ENCODE results near the gene SMPD1. TPM values are rescaled to one million over a fixed set of nuclear protein-coding genes. Genes with fewer than 3 reads are reported as not detected.

SMPD1 gene
- 10 to 100 TPM; 17.8 to 24.5 (median 19.9) TPM for polyA plus RNA-seq

DNA sequence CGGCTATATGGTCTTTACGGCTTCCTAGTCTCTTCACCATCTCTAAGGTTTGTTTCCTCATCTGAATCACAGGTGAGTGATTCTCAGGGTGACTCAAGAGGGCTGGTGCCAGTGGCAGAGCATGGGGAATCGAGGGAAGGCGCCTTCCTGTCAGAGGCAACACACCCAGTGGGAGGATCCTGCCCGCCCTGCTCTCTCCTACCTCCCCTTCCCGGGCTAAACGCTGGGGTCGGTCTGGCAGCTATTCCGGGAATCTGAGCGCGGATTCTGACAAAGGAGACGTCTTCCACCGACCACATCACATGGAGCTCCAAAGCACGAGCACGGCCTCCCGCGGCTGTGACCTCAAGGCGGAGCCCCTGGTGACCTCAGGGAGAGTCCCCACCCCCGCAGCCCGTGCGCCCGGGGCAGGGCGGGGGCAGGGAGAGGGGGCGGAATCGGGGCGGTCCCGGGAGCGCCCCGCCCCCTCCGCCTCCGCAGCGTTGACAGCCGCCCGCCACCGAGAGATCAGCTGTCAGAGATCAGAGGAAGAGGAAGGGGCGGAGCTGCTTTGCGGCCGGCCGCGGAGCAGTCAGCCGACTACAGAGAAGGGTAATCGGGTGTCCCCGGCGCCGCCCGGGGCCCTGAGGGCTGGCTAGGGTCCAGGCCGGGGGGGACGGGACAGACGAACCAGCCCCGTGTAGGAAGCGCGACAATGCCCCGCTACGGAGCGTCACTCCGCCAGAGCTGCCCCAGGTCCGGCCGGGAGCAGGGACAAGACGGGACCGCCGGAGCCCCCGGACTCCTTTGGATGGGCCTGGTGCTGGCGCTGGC, at the start of gene SMPD1:
TSS of gene SMPD1 (plus strand) at position 570 of the 813 bp plus-strand sequence. CDS start at position 695, 125 bp downstream.
- 1% methylated on average over 45 to 63 of the region's 63 CpGs for WGBS, 3 donors
- no peak within 1 kb of the TSS for H3K27ac ChIP-seq (ENCODE audit: low read depth, low read length)

DNA sequence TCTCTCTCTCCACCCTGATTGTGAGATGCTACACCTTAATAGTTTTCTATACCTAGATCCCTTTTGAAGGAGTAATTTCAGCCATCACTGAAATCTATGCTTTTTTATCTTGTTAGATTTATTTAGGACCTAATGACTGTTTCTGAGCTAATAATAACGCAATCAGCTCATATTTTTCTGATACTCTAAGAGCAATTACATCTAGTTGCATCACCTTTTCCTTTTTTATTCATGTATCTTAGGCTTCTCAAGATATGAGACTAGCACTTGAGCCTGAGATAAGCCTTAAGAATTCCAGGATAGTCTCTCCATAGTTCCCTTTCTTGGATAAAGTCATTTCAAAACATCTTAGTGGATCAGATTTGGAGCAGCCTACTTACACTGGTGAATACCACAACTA, 44.9 kb upstream of the SMPD1 start:
- 90 to 99% (median 95%) methylated on average over 1 of the region's 1 CpG for WGBS, 3 donors
- H3K27ac ChIP-seq (ENCODE audit: low read depth, low read length), result no peak overlapping the region

DNA sequence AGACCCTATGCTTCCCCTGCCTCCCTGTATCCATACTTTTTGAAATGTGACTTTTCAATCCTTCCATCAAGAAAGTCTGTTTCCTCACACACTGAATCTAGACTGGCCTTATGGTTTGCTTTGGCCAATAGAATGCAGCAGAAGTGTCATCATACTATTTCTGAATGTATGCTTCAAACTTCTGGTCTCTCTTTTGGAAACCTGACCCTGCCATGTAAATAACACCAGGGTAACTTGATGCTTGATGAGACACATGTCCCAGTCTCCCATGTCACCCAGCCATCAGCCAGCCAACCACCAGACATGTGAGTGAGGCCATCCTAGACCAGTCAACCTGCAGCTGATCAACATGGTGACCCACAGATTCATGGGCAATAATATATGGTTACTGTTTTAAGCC, 40.2 kb upstream of the SMPD1 start:
- H3K27ac ChIP-seq (ENCODE audit: low read depth, low read length), result no peak overlapping the region

DNA sequence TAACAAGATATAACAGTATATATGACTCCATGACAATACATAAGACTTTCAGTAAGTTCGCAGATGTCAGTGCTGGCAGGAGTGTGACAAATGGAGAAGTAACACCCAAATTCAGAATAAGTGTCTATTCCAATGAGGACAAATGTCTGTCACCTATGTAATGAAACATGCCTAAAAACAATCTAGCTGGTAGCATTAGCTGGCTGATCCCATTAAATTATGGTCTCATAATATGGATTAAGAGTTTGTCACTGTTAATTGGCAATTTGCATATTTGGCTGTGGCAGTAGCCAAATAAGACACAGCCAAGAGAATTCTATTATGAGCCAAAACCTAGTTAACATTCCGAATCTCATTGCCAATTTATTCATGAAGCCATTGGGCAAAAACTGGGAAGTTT, 39.8 kb upstream of the SMPD1 start:
- 77 to 90% (median 85%) methylated on average over 2 of the region's 2 CpGs for WGBS, 3 donors
- H3K27ac ChIP-seq (ENCODE audit: low read depth, low read length), result no peak overlapping the region

DNA sequence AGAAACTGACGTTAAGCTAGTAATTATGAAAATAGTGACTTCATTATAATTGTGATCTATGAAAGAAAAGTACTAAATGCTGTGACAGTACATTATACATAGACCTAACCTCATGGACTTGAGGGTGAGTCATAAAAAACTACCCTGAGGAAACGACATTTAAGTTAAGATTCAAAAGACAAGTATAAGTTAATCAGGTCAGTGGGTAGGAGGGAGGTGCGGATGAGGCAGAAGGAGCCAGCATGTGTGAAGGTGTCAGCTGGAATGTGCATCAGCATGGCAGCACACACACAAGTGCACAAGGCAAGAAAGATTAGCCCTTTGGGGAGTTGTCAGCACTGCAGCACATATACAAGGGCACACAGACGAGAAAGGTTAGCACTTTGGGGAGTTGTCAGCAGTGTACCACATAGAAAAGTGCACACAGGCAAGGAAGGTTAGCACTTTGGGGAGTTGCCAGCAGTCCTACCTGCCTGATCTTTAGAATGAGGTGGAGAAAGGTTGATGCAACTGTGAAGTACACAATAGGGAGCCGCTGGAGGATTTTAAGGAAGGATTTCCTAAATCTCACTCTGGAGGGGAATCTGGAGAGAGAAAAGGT, 38.4 kb upstream of the SMPD1 start:
- no peak overlapping the region for H3K27ac ChIP-seq (ENCODE audit: low read depth, low read length)
- 80 to 87% (median 81%) methylated on average over 5 of the region's 5 CpGs for WGBS, 3 donors

DNA sequence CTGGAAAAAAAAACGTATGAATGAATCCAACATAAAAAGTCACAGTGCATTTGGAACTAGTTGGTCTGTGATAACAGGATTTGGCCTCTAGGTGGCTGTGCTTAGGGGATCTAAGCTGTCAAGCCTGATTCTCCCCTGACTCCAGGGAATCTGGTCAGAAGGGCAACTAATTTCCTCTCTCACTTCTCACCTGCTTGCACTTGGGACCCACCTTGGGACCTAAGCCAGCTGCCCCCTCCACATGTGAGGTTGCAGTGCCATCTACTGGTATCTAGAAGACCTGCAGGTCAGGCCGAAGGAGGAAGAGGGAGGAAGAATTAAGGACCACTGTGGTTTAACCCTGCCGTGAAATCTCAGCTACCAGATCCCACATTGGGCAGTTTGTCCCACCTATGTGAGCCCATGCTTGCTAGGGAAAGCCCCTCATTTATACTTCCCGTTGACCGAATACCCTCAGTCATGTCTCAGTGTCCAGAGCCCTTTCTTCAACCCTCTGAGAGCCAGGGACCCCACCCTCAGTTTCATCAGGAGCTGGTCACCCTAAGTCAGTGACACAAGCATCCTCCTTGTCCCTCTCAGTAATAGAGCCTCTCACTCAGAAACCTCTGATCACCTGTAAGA, 36.8 kb upstream of the SMPD1 start:
- no peak overlapping the region for H3K27ac ChIP-seq (ENCODE audit: low read depth, low read length)
- WGBS, 3 donors, result 4 to 7% (median 6%) methylated on average over 5 of the region's 5 CpGs

DNA sequence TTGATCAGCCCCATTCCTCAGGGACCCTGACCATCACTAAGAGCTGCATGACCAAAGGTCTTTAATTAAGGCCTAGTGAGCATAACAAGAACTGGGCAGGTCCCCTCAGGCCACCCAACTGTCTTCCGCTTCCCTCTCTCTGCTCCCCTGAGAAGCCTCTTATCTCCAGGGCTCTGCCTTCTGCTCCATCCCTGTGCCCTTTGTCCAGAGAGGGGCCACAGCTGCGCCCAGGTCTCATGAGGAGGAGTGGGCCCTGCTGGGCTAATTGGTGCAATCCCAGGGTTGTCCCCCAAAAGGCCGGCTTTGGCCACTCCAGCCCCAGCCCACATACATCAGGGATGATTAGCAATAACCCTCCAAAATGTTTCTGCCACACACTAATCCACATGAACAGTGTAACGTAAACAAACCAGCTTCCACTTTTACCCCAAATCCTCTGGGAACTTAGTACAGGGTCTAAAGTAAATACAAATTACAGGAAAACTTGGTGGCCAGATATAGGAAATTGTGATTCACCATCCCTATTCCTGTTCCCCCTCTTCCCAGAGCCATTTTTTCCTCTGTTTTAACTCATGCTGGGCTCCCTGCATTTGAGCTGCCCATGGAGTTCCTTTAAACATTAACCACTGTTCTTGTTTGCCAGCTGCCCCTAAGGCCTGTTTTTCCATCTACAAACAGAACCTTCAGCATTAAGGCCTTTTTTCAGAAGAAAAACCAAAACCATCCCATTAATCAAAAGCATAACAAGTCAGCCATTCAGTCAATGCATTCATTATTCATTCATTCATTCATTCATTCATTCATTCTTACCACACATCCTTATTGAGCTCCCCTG, 35.4 kb upstream of the SMPD1 start:
- no peak overlapping the region for H3K27ac ChIP-seq (ENCODE audit: low read depth, low read length)
- WGBS, 3 donors, result 48 to 89% (median 83%) methylated on average over 4 of the region's 4 CpGs

DNA sequence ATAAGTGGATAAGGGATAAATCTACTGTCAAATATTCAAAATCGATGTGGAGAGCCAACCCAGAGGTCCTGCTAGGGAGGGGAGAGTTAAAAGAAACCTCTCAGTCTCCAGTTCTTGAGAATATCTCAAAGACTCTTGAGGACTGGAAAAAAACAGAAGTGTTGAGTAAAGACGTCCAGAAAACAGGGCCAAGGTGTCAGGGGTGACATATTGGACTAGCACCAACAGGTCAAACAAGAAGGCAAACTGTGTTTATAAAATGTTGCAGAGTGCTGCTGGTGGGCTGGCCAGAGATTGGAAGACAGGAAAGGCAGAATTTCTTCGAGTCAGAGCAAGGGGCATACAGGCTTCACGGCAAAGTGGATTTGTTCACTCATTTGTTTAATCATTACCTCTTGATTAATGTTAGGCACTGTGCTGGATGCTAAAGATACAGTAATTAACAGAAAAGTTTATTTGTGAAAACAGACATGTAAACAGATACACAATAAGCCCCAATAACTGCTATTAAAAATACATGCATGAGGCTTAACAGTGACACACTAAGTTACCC, 33.7 kb upstream of the SMPD1 start:
- 15 to 57% (median 48%) methylated on average over 4 of the region's 4 CpGs for WGBS, 3 donors

DNA sequence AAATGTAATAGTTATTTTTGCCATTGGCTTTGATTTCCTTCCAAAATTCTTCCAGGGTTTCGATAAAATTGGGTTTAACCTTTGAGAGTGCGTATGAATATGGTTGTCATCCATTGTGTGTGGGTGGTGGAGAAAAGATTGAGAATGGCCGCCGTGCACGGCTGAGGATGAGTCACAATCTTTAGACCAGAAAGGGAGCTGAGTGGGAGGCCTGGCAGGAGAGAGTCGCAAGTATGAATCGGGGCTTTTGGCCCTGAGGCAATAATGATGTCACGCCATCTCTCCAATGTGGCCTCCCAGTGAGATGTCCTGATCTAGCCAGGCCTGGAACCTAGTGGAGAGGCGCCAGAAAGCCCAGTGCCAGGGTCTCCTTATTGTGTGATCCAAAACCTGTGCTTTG, 33.1 kb upstream of the SMPD1 start:
- WGBS, 3 donors, result 46 to 68% (median 49%) methylated on average over 9 of the region's 9 CpGs
- H3K27ac ChIP-seq (ENCODE audit: low read depth, low read length), result no peak overlapping the region

More for the DNA sequence above, 33.7 kb upstream of the SMPD1 start:
- no peak overlapping the region for H3K27ac ChIP-seq (ENCODE audit: low read depth, low read length)

DNA sequence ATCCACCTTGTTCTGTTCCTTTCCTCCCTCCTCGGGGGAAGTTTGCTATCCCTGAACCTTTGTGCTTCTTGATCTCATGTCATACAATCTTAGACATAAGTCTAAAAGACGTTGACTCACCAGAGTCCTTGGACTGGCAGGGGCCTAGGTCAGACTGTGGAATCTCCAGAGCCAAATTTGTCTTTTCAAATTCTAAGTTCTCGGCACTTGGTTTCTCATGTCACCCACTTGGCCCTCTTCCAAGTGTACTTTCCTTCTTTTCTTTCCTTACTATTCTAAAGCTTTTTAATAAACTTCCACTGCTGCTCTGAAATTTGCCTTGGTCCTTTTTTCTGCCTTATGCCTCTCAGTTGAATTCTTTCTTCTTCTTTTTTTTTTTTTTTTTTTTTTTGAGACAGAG, 30.1 kb upstream of the SMPD1 start:
- H3K27ac ChIP-seq (ENCODE audit: low read depth, low read length), result no peak overlapping the region
- whole genome bisulfite sequencing, 3 donors, result 63 to 68% (median 68%) methylated on average over 3 of the region's 3 CpGs

DNA sequence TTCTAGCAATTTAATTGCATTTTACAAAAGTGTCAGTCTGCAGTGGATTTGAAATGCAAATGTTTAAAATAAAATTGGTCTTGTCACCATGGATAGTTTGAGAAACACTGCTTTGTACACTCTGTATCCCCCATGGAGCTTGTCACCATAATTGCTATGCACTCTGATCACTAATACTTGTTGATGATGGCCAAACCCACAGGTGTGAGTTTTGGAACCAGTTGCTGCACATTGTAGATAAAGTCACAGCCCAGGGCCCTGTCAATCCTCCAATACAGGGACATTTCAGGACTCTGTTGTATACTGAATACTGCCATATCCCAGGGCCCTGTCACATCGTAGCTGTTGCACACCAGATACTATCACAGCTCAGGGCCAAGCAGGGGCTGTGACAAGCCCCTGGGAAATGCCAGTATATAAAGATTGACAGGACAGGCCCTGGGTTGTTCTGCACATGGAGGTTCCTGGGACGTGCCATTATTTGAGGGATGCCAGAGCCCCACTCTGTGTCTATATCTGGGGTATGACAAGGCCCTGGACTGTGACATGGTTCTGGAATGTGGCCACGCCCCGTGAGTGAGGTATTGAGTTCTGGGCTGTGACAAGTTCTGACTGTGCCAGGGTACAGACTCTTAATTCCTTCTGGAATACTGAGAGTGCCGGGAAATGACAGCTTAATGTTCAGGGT, 27.9 kb upstream of the SMPD1 start:
- H3K27ac ChIP-seq (ENCODE audit: low read depth, low read length), result no peak overlapping the region
- 51 to 82% (median 77%) methylated on average over 5 of the region's 5 CpGs for whole genome bisulfite sequencing, 3 donors

DNA sequence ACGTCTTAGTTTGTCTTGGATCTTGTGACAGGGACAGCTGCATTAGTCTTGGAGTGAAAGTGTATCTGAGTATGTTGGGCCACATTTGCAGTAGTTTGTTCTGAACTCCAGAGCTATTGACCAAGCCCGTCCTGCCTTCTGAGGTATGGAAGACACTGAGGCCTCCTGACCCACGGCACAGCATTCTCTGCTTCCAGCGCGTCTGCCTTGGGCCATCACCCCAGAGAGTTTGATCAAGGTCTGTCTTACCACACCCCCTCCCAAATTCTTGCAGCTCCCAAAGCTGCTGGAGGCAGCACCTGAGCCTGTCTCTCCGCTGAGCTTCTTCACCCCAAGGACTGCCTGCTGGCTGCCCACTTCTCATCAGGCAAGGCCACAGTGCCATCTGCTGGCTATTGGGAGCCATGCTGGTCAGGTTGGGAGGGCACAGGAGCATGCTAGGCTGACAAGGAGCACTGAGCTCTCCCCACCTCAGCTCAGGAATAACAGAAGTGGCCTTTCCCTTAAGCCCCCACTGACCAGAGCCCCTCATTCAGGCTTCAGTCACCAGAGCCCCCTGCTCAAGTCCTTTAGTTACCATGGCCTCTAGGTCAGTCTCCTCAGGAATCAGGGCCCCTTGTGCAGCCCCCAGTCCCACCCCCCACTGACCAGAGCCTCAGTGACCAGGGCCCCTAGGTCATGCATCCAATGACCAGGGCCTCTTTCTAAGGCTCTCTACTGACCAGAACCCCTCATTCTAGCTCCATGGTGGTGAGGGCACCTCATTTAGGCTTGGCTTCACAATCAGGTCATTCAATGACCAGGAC, 27.2 kb upstream of the SMPD1 start:
- WGBS, 3 donors, result 37 to 74% (median 69%) methylated on average over 6 of the region's 6 CpGs

DNA sequence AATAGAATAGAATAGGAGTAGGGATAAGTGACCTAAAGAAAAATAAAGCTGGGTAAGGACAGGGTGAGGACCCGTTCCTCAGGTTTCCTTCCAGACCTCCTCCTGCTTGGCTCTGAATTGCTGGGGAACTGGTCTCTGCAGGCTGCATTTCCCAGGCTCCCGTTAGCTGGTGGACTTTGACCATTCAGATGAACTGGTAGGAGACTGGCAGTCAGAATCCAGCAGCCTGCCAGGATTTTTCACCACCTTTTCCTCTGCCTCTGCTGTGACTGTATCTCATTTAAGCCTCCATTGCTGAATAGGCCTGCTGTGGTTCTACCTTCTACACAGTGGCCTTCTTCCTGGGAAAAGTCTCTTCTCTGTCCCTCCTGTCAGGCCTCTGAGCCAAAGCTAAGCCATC, 24.6 kb upstream of the SMPD1 start:
- no peak overlapping the region for H3K27ac ChIP-seq (ENCODE audit: low read depth, low read length)
- 28 to 94% (median 89%) methylated on average over 2 of the region's 2 CpGs for WGBS, 3 donors

More for the DNA sequence above, 27.2 kb upstream of the SMPD1 start:
- H3K27ac ChIP-seq (ENCODE audit: low read depth, low read length), result no peak overlapping the region

DNA sequence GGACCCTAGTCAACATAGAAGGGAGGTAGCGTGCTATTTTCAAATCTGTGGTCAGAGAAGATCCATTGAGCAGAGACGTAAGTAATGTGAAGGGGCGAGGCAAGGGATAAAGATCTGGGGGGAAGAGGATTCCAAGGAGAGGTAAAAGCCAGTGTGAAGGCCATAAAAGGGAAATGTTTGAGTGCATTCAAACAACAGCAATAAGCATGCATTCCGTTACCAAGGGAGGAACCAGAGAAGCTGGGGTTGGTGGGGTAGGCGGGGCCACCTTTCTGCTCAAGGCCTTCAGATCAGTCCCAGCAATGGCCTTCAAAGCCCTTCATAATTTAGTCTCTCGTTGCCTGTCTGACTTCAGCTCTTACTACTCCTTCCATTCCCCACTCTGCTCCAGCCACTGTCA, 18.4 kb upstream of the SMPD1 start:
- WGBS, 3 donors, result 87 to 93% (median 90%) methylated on average over 6 of the region's 6 CpGs
- no peak overlapping the region for H3K27ac ChIP-seq (ENCODE audit: low read depth, low read length)

DNA sequence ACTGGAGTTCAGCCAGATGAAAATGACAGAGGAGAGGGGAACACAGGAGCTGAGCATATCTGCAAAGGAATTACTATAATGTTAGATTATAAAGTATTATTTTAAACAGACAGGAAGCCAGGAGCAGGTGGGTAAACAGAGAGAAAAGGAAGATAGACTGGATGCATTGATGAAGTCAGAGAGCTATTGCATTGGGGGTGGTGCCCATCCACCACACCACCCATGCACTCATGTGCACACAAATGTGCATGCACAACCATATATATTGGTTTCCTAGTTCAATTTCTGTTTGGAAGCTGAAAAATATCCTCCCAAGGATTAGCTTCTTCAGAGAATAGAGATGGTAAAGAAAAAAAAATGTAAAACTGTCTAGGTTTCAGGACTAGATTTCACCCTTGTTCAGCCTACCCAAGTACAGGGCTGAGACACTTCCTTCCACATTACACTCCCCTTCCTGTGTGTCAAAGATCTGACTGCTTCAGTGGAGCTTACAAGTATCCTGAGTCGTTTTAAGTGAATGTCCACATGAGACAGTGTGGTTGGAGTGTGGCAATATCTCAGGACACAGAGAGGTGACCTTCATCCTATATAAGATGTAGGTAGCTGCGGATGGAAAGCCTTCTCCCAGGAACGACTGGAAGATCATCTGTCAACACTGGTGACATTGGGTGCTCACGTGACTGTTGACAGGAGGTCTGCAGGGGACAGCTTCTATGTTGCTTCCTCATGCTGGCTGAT, 12.2 kb upstream of the SMPD1 start:
- no peak overlapping the region for H3K27ac ChIP-seq (ENCODE audit: low read depth, low read length)
- 11 to 41% (median 29%) methylated on average over 4 of the region's 4 CpGs for WGBS, 3 donors

DNA sequence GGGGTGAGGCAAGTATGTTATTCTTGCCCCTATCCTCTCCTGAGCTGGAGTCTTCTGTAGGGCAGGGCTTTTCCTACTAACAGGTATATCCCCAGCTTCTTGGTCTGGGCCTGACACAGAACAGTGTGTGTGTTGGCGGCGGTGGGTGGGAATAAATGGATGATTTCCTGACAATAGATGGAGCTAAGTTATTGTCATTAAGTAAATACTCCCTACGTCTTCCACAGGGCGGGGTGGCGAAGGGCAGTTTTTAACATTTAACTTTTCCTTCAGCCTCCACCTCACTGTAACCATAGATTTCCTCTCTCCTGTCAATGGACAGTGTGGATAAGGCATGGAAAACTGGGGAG, 11.7 kb upstream of the SMPD1 start:
- no peak overlapping the region for H3K27ac ChIP-seq (ENCODE audit: low read depth, low read length)
- WGBS, 3 donors, result 49 to 67% (median 64%) methylated on average over 5 of the region's 5 CpGs

Data from adipose tissue (tissue), 3 donors.